OCI-LY1 (cell line): ENCODE measurements around the gene LAMA5.

Experiments
- H2AFZ ChIP-seq: fragments of 200-600 bp; sonication (generic), shearing (Covaris generic); 2 replicates; pipeline ENCODE4 v1.6.0; 2014; ENCODE audit warnings: antibody characterized with exemption, mild to moderate bottlenecking, low read length
- H3F3A ChIP-seq: fragments of 200-600 bp; sonication (generic), shearing (Covaris generic); 2 replicates; pipeline ENCODE4 v1.6.0; 2014; ENCODE audit warnings: mild to moderate bottlenecking, antibody characterized with exemption, low read length, moderate library complexity; ENCODE audit not compliant: insufficient read depth
- H3K27ac ChIP-seq: fragments of 200-600 bp; sonication (generic); 2 replicates; pipeline ENCODE4 v1.5.1; 2014; ENCODE audit warnings: low read length, mixed run types, mild to moderate bottlenecking, low read depth; ENCODE audit not compliant: poor library complexity, severe bottlenecking
- H3K27me3 ChIP-seq: fragments of 200-600 bp; sonication (generic); 2 replicates; pipeline ENCODE4 v1.6.0; 2014; ENCODE audit warnings: antibody characterized with exemption, mild to moderate bottlenecking, low read length, moderate library complexity; ENCODE audit not compliant: insufficient read depth
- H3K36me3 ChIP-seq: fragments of 200-600 bp; sonication (generic); 2 replicates; pipeline ENCODE4 v1.6.1; 2014; ENCODE audit warnings: mild to moderate bottlenecking, antibody characterized with exemption, low read length, moderate library complexity, mixed read lengths; ENCODE audit not compliant: insufficient read depth
- H3K4me1 ChIP-seq: fragments of 200-600 bp; sonication (generic); 2 replicates; pipeline ENCODE4 v1.5.1; 2014; ENCODE audit warnings: mild to moderate bottlenecking, low read length, moderate library complexity; ENCODE audit not compliant: insufficient read depth, severe bottlenecking
- H3K4me2 ChIP-seq: fragments of 200-600 bp; sonication (generic), shearing (Covaris generic); 2 replicates; pipeline ENCODE4 v1.6.1; 2014; ENCODE audit warnings: low read length
- H3K4me3 ChIP-seq: fragments of 200-600 bp; sonication (generic); 2 replicates; pipeline ENCODE4 v1.5.1; 2014; ENCODE audit warnings: low read length, low read depth, mild to moderate bottlenecking, mixed read lengths; ENCODE audit not compliant: poor library complexity, severe bottlenecking
- H3K79me2 ChIP-seq: fragments of 200-600 bp; shearing (Covaris generic); 2 replicates; pipeline ENCODE4 v1.6.1; 2016; ENCODE audit warnings: mixed run types, low read length, mixed read lengths; ENCODE audit not compliant: insufficient read depth
- H3K9ac ChIP-seq: fragments of 200-600 bp; sonication (generic), shearing (Covaris generic); 2 replicates; pipeline ENCODE4 v1.6.1; 2014; ENCODE audit warnings: mild to moderate bottlenecking, low read length, mixed read lengths
- H3K9me2 ChIP-seq: fragments of 200-600 bp; sonication (generic), shearing (Covaris generic); 2 replicates; pipeline ENCODE4 v1.6.1; 2014; ENCODE audit warnings: low read depth, mild to moderate bottlenecking, low read length, mixed read lengths
- H3K9me3 ChIP-seq: fragments of 200-600 bp; shearing (Covaris generic); 2 replicates; pipeline ENCODE4 v1.6.1; 2014; ENCODE audit warnings: low read length, mixed read lengths
- H4K20me1 ChIP-seq: fragments of 200-600 bp; sonication (generic), shearing (Covaris generic); 2 replicates; pipeline ENCODE4 v1.6.0; 2016; ENCODE audit warnings: mild to moderate bottlenecking, low read length; ENCODE audit not compliant: insufficient read depth
- CTCF ChIP-seq: fragments of 200-600 bp; sonication (generic), shearing (Covaris generic); IDR thresholded peaks from 2 replicates; pipeline ENCODE4 v1.5.1; 2017; ENCODE audit warnings: mild to moderate bottlenecking, antibody characterized with exemption, low read length, moderate library complexity, mixed read lengths
- EZH2 ChIP-seq: fragments of 200-600 bp; sonication (generic), shearing (Covaris generic); IDR thresholded peaks from 2 replicates; pipeline ENCODE4 v1.8.0; 2017; ENCODE audit warnings: borderline replicate concordance, mixed run types, mild to moderate bottlenecking, antibody characterized with exemption, low read length, moderate library complexity, mixed read lengths

Gene LAMA5

GRCh38 chr20:62362991-62363919 is 3.9 kb downstream of the LAMA5 start:
- peaks cover 16% of the 10 kb centered on the region for H3K4me1 ChIP-seq
- H3F3A ChIP-seq: no peaks in the 10 kb centered on the region
- no peaks in the 10 kb centered on the region for H4K20me1 ChIP-seq
- H3K9me2 ChIP-seq: no peaks in the 10 kb centered on the region
- no peak for TF ChIP-seq EZH2
- peak; percentile 19; the same call in 1 of the 2 replicates for TF ChIP-seq CTCF
- peaks cover 17% of the 10 kb centered on the region; the same call in 1 of the 2 replicates for H3K27me3 ChIP-seq
- no peak overlapping the region for H3K27ac ChIP-seq
- H3K36me3 ChIP-seq: no peaks in the 10 kb centered on the region
- no peak overlapping the region for H3K4me3 ChIP-seq
- no peaks in the 10 kb centered on the region for H3K9me3 ChIP-seq
- no peak overlapping the region for H3K4me2 ChIP-seq
- H3K79me2 ChIP-seq: no peaks in the 10 kb centered on the region
- H3K9ac ChIP-seq: no peak overlapping the region
- no peak overlapping the region for H2AFZ ChIP-seq

- Histone ChIP-seq H3K9me3 (no peaks in the 10 kb centered on the region), H3K9ac (no peak overlapping the region)
These were observed 4.5 kb downstream of the LAMA5 start for GRCh38 chr20:62362590-62362940.

DNA sequence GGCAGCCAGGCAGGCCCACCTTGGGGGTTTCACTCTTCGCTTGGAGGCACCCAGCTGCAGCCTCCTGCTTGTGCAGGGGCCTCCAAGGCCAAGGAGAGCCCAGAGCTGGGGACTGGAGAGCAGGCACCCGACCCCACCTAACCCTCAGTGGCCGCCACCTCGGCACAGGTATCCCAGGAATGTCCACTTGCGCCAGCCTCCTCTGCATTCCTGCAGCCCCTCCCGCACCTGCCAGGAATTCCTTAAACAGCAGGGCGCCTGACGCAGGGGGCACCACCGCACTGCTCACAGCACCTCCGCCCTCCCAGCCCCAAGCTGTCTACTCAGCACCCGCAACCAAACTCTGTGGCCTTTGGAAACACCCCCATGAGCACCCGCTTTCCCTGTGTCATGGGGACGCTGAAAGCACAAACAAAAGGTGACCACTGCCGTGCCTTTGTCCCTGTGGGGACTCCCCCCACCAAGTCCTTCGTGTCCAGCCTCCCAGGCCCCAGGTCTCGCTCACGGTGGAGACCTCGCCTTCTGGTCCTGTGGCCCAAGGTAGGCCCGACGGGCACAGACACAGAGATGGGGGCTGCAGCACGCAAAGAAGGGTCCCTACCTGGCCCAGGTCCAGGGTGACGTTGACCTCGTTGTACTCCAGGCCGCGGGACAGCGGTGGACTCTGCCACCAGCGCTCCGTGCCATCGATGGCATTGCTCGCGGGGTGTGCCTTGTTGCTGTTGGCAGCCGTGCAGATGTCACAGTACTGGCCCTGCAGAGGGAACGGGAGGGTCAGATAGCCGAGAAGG is 5.1 kb downstream of the LAMA5 start:
- H3K79me2 ChIP-seq: no peaks in the 10 kb centered on the region
- peaks cover 10% of the 10 kb centered on the region for H3K4me1 ChIP-seq
- no peaks in the 10 kb centered on the region for H3K36me3 ChIP-seq
- no peaks in the 10 kb centered on the region for H3K9me3 ChIP-seq
- H3F3A ChIP-seq: no peaks in the 10 kb centered on the region
- H3K27me3 ChIP-seq: peaks cover 20% of the 10 kb centered on the region; the same call in 1 of the 2 replicates
- H3K4me3 ChIP-seq: no peak overlapping the region
- no peaks in the 10 kb centered on the region for H3K9me2 ChIP-seq
- TF ChIP-seq EZH2 (no peak), CTCF (no peak)
- no peak overlapping the region for H3K4me2 ChIP-seq
- no peak overlapping the region for H2AFZ ChIP-seq
- H3K9ac ChIP-seq: no peak overlapping the region
- H3K27ac ChIP-seq: no peak overlapping the region
- no peaks in the 10 kb centered on the region for H4K20me1 ChIP-seq

More at GRCh38 chr20:62362590-62362940, 4.5 kb downstream of the LAMA5 start:
- Histone ChIP-seq H3K4me2 (no peak overlapping the region), H3K79me2 (no peaks in the 10 kb centered on the region), H3K4me3 (no peak overlapping the region), H3K4me1 (peaks cover 13% of the 10 kb centered on the region), H4K20me1 (no peaks in the 10 kb centered on the region), H3F3A (no peaks in the 10 kb centered on the region), H3K27ac (no peak overlapping the region), H3K9me2 (no peaks in the 10 kb centered on the region), H2AFZ (no peak overlapping the region), H3K27me3 (peaks cover 17% of the 10 kb centered on the region; the same call in 1 of the 2 replicates), H3K36me3 (no peaks in the 10 kb centered on the region)
- TF ChIP-seq CTCF: no peak
- no peak for TF ChIP-seq EZH2
